ENCODE results near the gene CCND3. TPM values are rescaled to one million over a fixed set of nuclear protein-coding genes. Genes with fewer than 3 reads are reported as not detected.
"Not testable (repeated sequence)": the region's sequence is repeated elsewhere in the genome, so short reads cannot be mapped to it uniquely, and the experiment has no call there.

The CCND3 gene
- total RNA-seq, 1 donor from 2014 or later, result 491 TPM

DNA sequence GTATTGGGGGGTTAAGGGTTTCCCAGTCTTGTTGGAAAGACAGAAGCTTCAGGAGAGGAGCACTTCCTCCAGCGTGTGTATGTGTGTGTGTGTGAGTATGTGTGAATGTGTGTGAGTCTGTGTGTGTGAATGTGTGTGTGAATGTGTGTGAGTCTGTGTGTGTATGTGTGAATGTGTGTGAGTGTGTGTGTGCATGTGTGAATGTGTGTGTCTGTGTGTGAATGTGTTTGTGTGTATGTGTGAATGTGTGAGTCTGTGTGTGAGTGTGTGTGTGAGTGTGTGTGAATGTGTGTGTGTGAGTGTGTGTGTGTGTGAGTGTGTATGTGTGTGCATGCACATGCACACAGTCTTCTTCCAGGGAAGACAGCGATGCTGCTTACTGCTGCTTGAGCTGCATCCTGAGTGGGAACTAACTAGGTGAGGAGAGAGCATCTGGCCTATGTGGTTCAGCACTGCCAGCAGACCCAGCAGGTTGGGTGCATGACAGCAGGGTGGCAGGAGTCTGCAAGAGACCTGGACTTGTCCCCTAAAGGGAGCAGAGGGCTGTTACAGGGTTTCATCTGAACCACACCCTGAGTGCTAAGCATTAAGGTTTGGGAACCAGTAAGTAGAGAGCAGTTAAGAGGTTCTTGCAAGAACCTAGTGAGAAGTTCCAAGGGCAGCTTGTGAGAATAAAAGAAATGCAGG lies 22.7 kb upstream of the CCND3 start:
- Mint-ChIP-seq H3K27ac (peak overlapping the region; percentile 5), H3K27me3 (no peaks in the 10 kb centered on the region), H3K4me1 (peaks cover 52% of the 10 kb centered on the region), H3K36me3 (ENCODE audit: low read depth) (peaks cover 15% of the 10 kb centered on the region), H3K4me3 (no peak overlapping the region), H3K9me3 (peaks cover 3% of the 10 kb centered on the region)
- no peak for DNase-seq
- intact Hi-C loops (cut with micrococcal nuclease), result no loop called here

GRCh38 chr6:41963371-41963770 lies 21.8 kb upstream of the CCND3 start:
- Mint-ChIP-seq H3K4me3 (no peak overlapping the region), H3K4me1 (peaks cover 60% of the 10 kb centered on the region)
- DNase-seq, result no peak

DNA sequence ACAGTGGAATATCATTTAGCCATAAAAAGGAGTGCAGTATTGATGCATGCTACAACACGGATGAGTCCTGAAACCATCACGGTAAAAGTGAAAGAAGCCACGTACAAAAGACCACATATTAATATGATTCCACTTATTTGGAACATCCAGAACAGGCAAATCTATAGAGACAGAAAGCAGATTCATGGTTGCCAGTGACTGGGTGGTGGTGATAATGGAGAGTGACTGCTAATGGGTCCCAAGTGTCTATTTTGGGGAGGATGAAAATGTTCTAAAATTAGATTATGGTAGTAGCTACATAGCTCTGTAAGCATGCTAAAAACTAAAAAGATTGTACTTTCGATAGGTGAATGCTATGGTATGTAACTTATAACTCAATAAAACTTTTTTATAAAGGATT lies 18.4 kb upstream of the CCND3 start:
- Mint-ChIP-seq H3K36me3 (ENCODE audit: low read depth) (peaks cover 28% of the 10 kb centered on the region), H3K4me1 (peaks cover 52% of the 10 kb centered on the region)

More at GRCh38 chr6:41963371-41963770, 21.8 kb upstream of the CCND3 start:
- Mint-ChIP-seq H3K27me3 (no peaks in the 10 kb centered on the region), H3K36me3 (ENCODE audit: low read depth) (peaks cover 25% of the 10 kb centered on the region), H3K9me3 (peaks cover 9% of the 10 kb centered on the region), H3K27ac (peak overlapping the region; percentile 65)
- intact Hi-C loops (cut with micrococcal nuclease), result no loop called here

DNA sequence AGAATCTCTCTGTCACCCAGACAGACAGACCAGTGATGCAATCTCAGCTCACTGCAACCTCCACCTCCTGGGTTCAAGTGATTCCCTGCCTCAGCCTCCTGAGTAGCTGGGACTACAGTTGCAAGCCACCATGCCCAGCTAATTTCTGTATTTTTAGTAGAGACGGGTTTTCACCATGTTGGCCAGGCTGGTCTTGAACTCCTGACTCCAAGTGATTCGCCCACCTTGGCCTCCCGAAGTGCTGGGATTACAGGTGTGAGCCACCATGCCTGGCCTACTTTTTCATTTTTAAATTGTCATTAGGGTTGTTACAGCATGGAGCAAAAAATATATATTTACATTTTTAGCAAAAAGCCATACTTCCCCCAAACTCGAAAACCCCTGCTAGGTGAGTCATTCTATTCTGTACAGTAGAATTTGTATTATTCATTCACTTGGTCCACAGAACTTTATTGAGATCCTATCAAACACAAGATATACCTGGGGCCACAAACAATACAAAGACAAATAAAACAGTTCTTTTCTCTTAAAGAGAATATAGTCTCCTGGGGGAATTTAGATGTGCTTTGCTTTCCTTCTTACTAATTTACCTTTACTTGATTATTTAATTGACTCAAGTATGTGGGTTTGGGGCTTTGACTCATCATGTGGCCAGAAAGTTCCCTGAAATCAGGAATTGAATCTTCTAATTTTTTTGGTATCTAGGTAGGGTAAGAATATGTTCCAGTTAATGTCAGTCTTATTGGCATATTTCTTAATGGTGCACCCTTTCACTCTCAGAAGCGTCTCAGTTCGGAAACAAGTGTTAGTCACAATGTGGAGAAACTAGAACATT lies 16.6 kb upstream of the CCND3 start:
- Mint-ChIP-seq H3K36me3 (ENCODE audit: low read depth) (peaks cover 29% of the 10 kb centered on the region), H3K4me1 (peaks cover 39% of the 10 kb centered on the region), H3K4me3 (peak overlapping the region; percentile 75), H3K27me3 (no peaks in the 10 kb centered on the region), H3K9me3 (peaks cover 10% of the 10 kb centered on the region), H3K27ac (peak overlapping the region; percentile 98)
- intact Hi-C loops (cut with micrococcal nuclease), result loop anchor here (1.0 to 2.0 kb wide), 6 partner anchors 12 to 81 kb away; partner anchors contain the start of genes BYSL and MED20
- no peak for DNase-seq

More for the DNA sequence above, 18.4 kb upstream of the CCND3 start:
- Mint-ChIP-seq H3K27me3 (no peaks in the 10 kb centered on the region), H3K4me3 (no peak overlapping the region), H3K9me3 (peaks cover 10% of the 10 kb centered on the region), H3K27ac (peak overlapping the region; percentile 47)
- intact Hi-C loops (cut with micrococcal nuclease), result no loop called here
- DNase-seq, result no peak

DNA sequence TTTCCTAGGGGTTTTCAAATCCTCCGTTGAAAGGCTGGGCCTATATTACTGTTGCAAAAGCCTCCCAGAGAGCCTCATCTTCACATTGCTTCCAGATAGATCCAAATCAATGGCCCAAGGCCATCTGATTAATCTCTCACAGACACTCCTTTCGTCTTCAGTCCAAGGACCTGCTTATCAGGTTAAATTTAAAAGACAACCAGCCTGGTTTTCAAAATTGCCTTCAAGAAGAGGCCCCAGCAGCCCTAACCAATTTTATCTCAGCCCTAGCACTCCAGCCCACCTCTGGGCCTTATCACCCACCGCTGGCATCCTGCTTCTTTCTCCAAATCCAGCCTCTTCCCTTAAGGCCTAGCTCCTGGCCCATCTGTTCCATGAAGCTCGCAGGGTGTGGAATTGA lies 15.5 kb upstream of the CCND3 start:
- Mint-ChIP-seq H3K4me1 (peaks cover 34% of the 10 kb centered on the region), H3K27ac (peak overlapping the region; percentile 76), H3K36me3 (ENCODE audit: low read depth) (peaks cover 30% of the 10 kb centered on the region), H3K9me3 (peaks cover 10% of the 10 kb centered on the region), H3K4me3 (no peak overlapping the region), H3K27me3 (no peaks in the 10 kb centered on the region)
- DNase-seq, result no peak
- intact Hi-C loops (cut with micrococcal nuclease), result no loop called here

DNA sequence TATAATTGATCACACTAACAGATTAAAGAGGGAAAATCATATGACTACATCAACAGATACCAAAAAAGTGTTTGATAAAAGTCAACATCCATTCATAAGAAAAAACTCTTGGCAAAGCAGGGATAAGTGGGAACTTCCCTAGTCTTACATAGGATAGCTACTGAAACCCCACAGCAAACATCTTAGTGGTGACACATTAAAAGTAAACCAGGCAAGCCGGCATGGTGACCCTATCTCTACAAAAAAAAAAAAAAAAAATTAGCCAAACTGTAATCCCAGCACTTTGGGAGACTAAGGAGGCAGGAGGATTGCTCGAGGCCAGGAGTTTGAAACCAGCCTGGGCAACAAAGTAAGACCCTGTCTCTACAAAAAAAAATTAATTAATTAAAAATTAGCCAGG lies 13.8 kb upstream of the CCND3 start:
- intact Hi-C loops (cut with micrococcal nuclease), result no loop called here
- Mint-ChIP-seq H3K4me3 (no peak overlapping the region), H3K27me3 (no peaks in the 10 kb centered on the region), H3K9me3 (peaks cover 7% of the 10 kb centered on the region), H3K27ac (no peak overlapping the region), H3K36me3 (ENCODE audit: low read depth) (peaks cover 28% of the 10 kb centered on the region), H3K4me1 (peaks cover 24% of the 10 kb centered on the region)
- no peak for DNase-seq

- peaks cover 30% of the 10 kb centered on the region for H3K36me3 Mint-ChIP-seq (ENCODE audit: low read depth)
- H3K9me3 Mint-ChIP-seq, result peaks cover 7% of the 10 kb centered on the region
- intact Hi-C loops (cut with micrococcal nuclease), result no loop called here
- H3K27ac Mint-ChIP-seq, result no peak overlapping the region
- no peak overlapping the region for H3K4me3 Mint-ChIP-seq
- peaks cover 23% of the 10 kb centered on the region for H3K4me1 Mint-ChIP-seq
- no peaks in the 10 kb centered on the region for H3K27me3 Mint-ChIP-seq
- DNase-seq, result no peak
These were observed 13.1 kb upstream of the CCND3 start for GRCh38 chr6:41954668-41955067.

GRCh38 chr6:41947581-41948220 lies 6.1 kb upstream of the CCND3 start:
- Mint-ChIP-seq H3K4me3 (no peak overlapping the region), H3K4me1 (peaks cover 10% of the 10 kb centered on the region), H3K9me3 (no peaks in the 10 kb centered on the region), H3K27ac (peak overlapping the region; percentile 1), H3K27me3 (no peaks in the 10 kb centered on the region), H3K36me3 (ENCODE audit: low read depth) (peaks cover 16% of the 10 kb centered on the region)
- no peak for DNase-seq
- intact Hi-C loops (cut with micrococcal nuclease), result no loop called here

GRCh38 chr6:41943456-41943855 lies 1.8 kb upstream of the CCND3 start:
- H3K4me3 Mint-ChIP-seq, result no peak overlapping the region
- intact Hi-C loops (cut with micrococcal nuclease), result loop anchor here (2.0 kb wide), 1 partner anchor 27 kb away; no protein-coding TSS in a partner anchor
- DNase-seq, result no peak
- H3K27ac Mint-ChIP-seq, result no peak overlapping the region
- peaks cover 33% of the 10 kb centered on the region for H3K4me1 Mint-ChIP-seq
- no peaks in the 10 kb centered on the region for H3K9me3 Mint-ChIP-seq
- H3K27me3 Mint-ChIP-seq, result no peaks in the 10 kb centered on the region
- H3K36me3 Mint-ChIP-seq (ENCODE audit: low read depth), result peaks cover 28% of the 10 kb centered on the region

GRCh38 chr6:41942882-41943281 lies 1.3 kb upstream of the CCND3 start:
- Mint-ChIP-seq H3K4me3 (peak overlapping the region; percentile 90), H3K4me1 (peaks cover 36% of the 10 kb centered on the region), H3K27ac (peak overlapping the region; percentile 94), H3K36me3 (ENCODE audit: low read depth) (peaks cover 30% of the 10 kb centered on the region)
- peak; percentile 55 for DNase-seq
- intact Hi-C loops (cut with micrococcal nuclease), result loop anchor here (1.0 to 2.0 kb wide), 3 partner anchors 15 to 96 kb away; no protein-coding TSS in a partner anchor
- not testable (repeated sequence) for H3K9me3 Mint-ChIP-seq, H3K27me3 Mint-ChIP-seq

- Mint-ChIP-seq H3K9me3 (no peaks in the 10 kb centered on the region), H3K4me3 (peak overlapping the region; percentile 90), H3K27ac (peak overlapping the region; percentile 94), H3K4me1 (peaks cover 40% of the 10 kb centered on the region), H3K27me3 (no peaks in the 10 kb centered on the region), H3K36me3 (ENCODE audit: low read depth) (peaks cover 31% of the 10 kb centered on the region)
- intact Hi-C loops (cut with micrococcal nuclease), result loop anchor here (1.0 to 2.0 kb wide), 3 partner anchors 16 to 97 kb away; no protein-coding TSS in a partner anchor
- no peak for DNase-seq
These were observed 651 bp upstream of the CCND3 start for GRCh38 chr6:41942067-41942851.

DNA sequence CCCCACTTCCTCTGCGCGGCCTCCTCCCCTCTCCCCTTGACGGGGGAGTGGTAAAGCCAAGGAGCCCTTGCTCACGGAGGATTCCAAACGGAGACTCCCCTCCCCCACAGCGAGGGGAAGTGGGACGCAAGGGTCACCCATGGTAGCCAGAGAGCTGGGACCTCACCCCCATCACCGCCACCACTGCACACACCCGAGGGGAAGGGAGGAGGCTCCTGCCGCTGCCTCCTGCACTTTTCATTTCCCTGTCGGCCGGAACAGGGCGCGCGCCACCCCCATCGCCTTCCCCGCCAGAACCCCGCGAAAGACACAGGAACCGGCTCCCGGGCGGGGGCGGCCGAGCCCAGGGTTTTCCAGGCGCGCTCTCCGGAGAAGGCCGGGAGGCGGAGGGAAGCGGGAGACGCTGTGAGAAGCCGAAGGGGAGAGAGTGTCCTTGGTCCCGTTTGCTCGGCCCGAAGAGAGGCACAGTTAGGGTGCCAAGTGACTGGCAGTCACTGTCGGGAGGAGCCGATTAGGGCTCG lies 789 bp downstream of the CCND3 start:
- Mint-ChIP-seq H3K36me3 (ENCODE audit: low read depth) (peaks cover 44% of the 10 kb centered on the region), H3K27me3 (no peaks in the 10 kb centered on the region), H3K4me1 (peaks cover 52% of the 10 kb centered on the region), H3K27ac (peak overlapping the region; percentile 96), H3K4me3 (peak overlapping the region; percentile 100), H3K9me3 (no peaks in the 10 kb centered on the region)
- intact Hi-C loops (cut with micrococcal nuclease), result loop anchor here (1.0 to 2.0 kb wide), 2 partner anchors 20 to 70 kb away; partner anchors contain the start of genes BYSL and MED20
- DNase-seq, result peak; percentile 91
